HFFc6 (cell line): ENCODE data around the gene PAK1. TPM values are rescaled to one million over a fixed set of nuclear protein-coding genes. Genes with fewer than 3 reads are reported as not detected.

Experiments
- DNase-seq: peaks from one replicate; pipeline ENCODE4 v3.0.0-alpha.2; 2018
- H3K27ac Mint-ChIP-seq: 2 replicates; pipeline ENCODE4 v1.8.0; 2020; ENCODE audit warnings: mild to moderate bottlenecking, mixed read lengths
- H3K27me3 Mint-ChIP-seq: 2 replicates; pipeline ENCODE4 v1.8.0; 2021; ENCODE audit warnings: mild to moderate bottlenecking, moderate library complexity, mixed read lengths; ENCODE audit not compliant: insufficient read depth
- H3K36me3 Mint-ChIP-seq: 2 replicates; pipeline ENCODE4 v1.8.0; 2021; ENCODE audit warnings: low read depth, mixed read lengths
- H3K4me1 Mint-ChIP-seq: 2 replicates; pipeline ENCODE4 v1.8.0; 2020; ENCODE audit warnings: low read depth, mixed read lengths
- H3K4me3 Mint-ChIP-seq: 2 replicates; pipeline ENCODE4 v1.8.0; 2020; ENCODE audit warnings: mild to moderate bottlenecking, moderate library complexity, mixed read lengths
- H3K9me3 Mint-ChIP-seq: 2 replicates; pipeline ENCODE4 v1.8.0; 2020; ENCODE audit warnings: mild to moderate bottlenecking, mixed read lengths
- total RNA-seq, 6 experiments: library from RNA; stranded (reverse); fragmentation: NEBNext Ultra II Directional; extraction: Animal tissue kit (Norgen Biotek cat#: 25700); gene quantifications; 2 replicates in 1 of 6; 3 replicates in 5 of 6; pipeline ENCODE4 v1.2.3, GENCODE V29; 2021
- TF ChIP-seq, protein P1 (sequence below): fragments of 200-600 bp; sonication (generic); IDR thresholded peaks from 2 replicates; pipeline ENCODE4 v1.5.0; 2021; ENCODE audit warnings: antibody characterized with exemption, mild to moderate bottlenecking

The PAK1 gene
- total RNA-seq, 6 experiments from 2014 or later, result 41.7 to 52.2 (median 48.8) TPM

DNA sequence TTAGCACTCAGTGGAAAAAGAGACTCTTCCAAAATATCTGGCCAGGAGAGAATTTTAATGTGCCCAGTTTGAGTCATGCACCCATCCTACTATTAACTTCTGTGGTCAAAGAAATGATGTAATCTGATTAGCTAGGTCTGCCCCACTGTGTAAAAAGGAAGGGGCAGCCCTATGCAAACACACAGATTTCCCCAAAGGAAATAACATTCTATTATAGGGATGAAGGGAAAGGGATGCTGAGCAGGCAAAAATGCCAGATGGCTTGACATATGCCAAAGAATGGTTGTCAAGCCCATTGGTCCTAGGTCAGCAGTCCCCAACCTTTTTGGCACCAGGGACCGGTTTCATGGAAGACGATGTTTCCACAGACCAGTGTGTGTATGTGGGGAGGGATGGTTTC is 43.3 kb upstream of the PAK1 start:
- no peak for DNase-seq
- no peak overlapping the region for H3K4me3 Mint-ChIP-seq

DNA sequence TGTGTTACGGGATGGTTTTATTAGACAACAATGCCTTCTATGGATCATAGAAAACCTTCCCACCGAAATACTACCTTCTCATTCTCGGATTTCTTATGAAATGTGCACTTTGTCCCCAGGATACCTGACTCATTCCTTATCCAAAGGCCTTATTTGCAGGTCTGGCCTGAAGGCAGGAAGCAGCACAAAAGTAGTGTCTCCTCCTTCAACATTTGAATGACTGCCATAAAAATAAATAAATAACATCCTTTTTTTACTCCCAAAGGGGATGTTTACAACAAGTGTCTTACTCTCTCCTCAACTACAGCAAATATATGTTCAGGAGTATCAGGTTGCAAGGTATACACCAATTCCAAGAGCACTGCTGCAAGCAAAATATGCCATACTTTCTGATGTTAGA is 41.6 kb upstream of the PAK1 start:
- H3K27me3 Mint-ChIP-seq, result peaks cover 24% of the 10 kb centered on the region
- no peak for DNase-seq
- H3K4me3 Mint-ChIP-seq, result no peak overlapping the region
- no peaks in the 10 kb centered on the region for H3K36me3 Mint-ChIP-seq
- 0 out of 2 replicates have a peak, but pooled peaks cover 5% of the 10 kb centered on the region for H3K4me1 Mint-ChIP-seq
- H3K9me3 Mint-ChIP-seq, result no peaks in the 10 kb centered on the region
- H3K27ac Mint-ChIP-seq, result no peak overlapping the region
- TF ChIP-seq, protein P1, sequence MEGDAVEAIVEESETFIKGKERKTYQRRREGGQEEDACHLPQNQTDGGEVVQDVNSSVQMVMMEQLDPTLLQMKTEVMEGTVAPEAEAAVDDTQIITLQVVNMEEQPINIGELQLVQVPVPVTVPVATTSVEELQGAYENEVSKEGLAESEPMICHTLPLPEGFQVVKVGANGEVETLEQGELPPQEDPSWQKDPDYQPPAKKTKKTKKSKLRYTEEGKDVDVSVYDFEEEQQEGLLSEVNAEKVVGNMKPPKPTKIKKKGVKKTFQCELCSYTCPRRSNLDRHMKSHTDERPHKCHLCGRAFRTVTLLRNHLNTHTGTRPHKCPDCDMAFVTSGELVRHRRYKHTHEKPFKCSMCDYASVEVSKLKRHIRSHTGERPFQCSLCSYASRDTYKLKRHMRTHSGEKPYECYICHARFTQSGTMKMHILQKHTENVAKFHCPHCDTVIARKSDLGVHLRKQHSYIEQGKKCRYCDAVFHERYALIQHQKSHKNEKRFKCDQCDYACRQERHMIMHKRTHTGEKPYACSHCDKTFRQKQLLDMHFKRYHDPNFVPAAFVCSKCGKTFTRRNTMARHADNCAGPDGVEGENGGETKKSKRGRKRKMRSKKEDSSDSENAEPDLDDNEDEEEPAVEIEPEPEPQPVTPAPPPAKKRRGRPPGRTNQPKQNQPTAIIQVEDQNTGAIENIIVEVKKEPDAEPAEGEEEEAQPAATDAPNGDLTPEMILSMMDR, result no peak

More for the DNA sequence above, 43.3 kb upstream of the PAK1 start:
- Mint-ChIP-seq H3K9me3 (no peaks in the 10 kb centered on the region), H3K27me3 (peaks cover 17% of the 10 kb centered on the region), H3K36me3 (no peaks in the 10 kb centered on the region), H3K27ac (no peak overlapping the region), H3K4me1 (peaks cover 3% of the 10 kb centered on the region)
- TF ChIP-seq, protein P1, result no peak

DNA sequence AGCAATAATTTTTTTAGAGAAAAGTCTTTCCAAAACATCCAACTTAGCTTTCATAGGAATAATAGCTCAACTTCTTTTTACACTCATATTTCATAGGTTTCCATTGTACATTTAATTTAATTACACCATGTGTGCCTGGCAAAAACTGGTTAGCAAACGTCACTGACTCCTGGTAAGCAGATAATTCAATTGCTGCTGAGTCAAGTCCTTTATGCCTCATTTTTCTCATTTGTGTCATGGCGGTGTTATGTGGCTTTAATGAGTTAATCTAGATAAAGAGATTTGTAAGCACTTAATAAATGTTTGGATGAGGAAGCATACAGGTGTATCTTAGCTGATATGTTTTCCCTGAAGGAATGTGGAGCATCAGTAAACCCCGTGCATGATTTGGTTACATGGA is 41.2 kb upstream of the PAK1 start:
- TF ChIP-seq, protein P1, result no peak
- Mint-ChIP-seq H3K4me3 (no peak overlapping the region), H3K4me1 (0 out of 2 replicates have a peak, but pooled peaks cover 5% of the 10 kb centered on the region), H3K27ac (no peak overlapping the region), H3K36me3 (no peaks in the 10 kb centered on the region), H3K9me3 (no peaks in the 10 kb centered on the region), H3K27me3 (peaks cover 24% of the 10 kb centered on the region)
- no peak for DNase-seq

DNA sequence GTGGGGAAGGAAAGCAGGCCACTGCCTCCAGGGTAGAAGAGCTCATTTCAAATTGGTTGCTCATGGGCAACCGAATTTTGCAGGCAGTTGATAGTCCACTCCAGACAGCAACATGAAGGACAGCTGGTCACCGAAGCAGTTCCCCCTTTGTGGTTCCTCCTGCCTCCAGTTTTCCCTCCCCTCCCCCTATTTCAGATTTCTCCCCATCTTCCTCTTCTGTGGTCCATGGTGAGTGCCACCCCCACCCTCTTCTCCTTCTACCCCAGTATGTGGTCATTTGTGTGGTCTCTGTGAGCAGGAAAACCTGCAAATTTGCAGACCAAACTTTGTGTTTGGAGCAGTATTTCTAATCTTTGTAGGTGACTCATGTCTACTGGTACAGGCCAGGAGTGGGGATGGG is 38.2 kb upstream of the PAK1 start:
- H3K27ac Mint-ChIP-seq, result no peak overlapping the region

DNA sequence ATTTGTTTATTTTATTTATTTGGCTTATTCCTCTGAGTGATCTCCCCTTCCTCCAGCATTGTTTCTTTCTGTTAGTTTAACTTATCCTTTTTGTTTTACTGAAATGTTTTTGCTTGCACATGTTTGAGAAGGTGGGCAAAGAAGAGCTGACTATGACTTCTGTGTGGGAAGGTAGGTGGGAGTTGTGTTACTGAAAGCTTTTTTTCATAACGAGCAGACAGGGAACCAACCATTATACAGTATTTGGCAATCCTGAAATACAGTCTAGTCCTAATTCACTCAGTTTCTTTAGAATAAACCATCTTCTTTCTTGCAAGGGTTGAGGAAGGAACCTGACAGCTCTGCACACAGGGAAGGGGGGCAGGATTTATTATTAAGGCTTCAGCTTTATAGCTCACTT is 37.0 kb upstream of the PAK1 start:
- no peaks in the 10 kb centered on the region for H3K9me3 Mint-ChIP-seq
- H3K4me1 Mint-ChIP-seq, result peaks cover 15% of the 10 kb centered on the region
- TF ChIP-seq, protein P1, result no peak
- H3K27ac Mint-ChIP-seq, result no peak overlapping the region
- peaks cover 27% of the 10 kb centered on the region for H3K27me3 Mint-ChIP-seq
- DNase-seq, result no peak
- no peak overlapping the region for H3K4me3 Mint-ChIP-seq
- no peaks in the 10 kb centered on the region for H3K36me3 Mint-ChIP-seq

More for the DNA sequence above, 38.2 kb upstream of the PAK1 start:
- Mint-ChIP-seq H3K9me3 (no peaks in the 10 kb centered on the region), H3K36me3 (no peaks in the 10 kb centered on the region), H3K27me3 (peaks cover 20% of the 10 kb centered on the region), H3K4me1 (peaks cover 7% of the 10 kb centered on the region), H3K4me3 (no peak overlapping the region)
- TF ChIP-seq, protein P1, result no peak
- no peak for DNase-seq

DNA sequence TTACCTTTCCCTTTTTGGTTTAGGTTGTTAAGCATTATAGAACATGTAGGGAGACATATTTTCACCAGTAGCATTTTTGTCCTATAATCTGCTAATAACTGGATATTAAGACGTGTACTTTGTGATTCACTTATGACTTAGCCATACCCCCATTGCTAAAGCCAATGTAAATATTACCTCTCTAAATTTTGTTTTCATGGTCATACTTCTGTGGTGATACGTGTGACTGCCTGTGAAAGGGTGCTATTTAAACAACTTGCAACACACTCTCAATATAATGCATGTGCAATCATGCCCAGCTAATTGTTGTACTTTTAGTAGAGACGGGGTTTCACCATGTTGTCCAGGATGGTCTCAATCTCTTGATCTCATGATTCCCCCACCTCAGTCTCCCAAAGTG is 36.2 kb upstream of the PAK1 start:
- Mint-ChIP-seq H3K9me3 (no peaks in the 10 kb centered on the region), H3K4me1 (peaks cover 15% of the 10 kb centered on the region)

More for the DNA sequence above, 36.2 kb upstream of the PAK1 start:
- TF ChIP-seq, protein P1, result no peak
- no peak overlapping the region for H3K27ac Mint-ChIP-seq
- no peak for DNase-seq
- H3K4me3 Mint-ChIP-seq, result no peak overlapping the region
- H3K27me3 Mint-ChIP-seq, result peaks cover 31% of the 10 kb centered on the region
- H3K36me3 Mint-ChIP-seq, result no peaks in the 10 kb centered on the region
